ENCODE results near the gene NDUFV1. TPM values are rescaled to one million over a fixed set of nuclear protein-coding genes. Genes with fewer than 3 reads are reported as not detected.

NDUFV1 gene
- total and polyA plus RNA-seq, 9 of the 15 experiments (the other 6 are each of a cell fraction or from before 2014, with no cell fraction given) = 10.8 to 423 (median 209) TPM

- TF ChIP-seq, protein P1, sequence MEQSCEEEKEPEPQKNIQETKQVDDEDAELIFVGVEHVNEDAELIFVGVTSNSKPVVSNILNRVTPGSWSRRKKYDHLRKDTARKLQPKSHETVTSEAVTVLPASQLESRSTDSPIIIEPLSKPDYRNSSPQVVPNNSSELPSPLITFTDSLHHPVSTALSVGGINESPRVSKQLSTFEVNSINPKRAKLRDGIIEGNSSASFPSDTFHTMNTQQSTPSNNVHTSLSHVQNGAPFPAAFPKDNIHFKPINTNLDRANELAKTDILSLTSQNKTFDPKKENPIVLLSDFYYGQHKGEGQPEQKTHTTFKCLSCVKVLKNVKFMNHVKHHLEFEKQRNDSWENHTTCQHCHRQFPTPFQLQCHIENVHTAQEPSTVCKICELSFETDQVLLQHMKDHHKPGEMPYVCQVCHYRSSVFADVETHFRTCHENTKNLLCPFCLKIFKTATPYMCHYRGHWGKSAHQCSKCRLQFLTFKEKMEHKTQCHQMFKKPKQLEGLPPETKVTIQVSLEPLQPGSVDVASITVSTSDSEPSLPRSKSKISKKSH (CRISPR knock-in tag; IDR thresholded peaks at IDR 0.05) = no peak
- TF ChIP-seq MEIS2 (IDR thresholded peaks at IDR 0.05; ENCODE audit: partially characterized antibody) (no peak), ZNF12 (CRISPR knock-in tag; IDR thresholded peaks at IDR 0.05) (no peak), ZNF398 (CRISPR knock-in tag; IDR thresholded peaks at IDR 0.05) (no peak), RFX5 (IDR thresholded peaks at IDR 0.05; ENCODE audit: low read depth, low read length) (no peak), CBX1 (IDR thresholded peaks at IDR 0.05; ENCODE audit: low read depth) (no peak), TAL1 (IDR thresholded peaks at IDR 0.05) (peak; percentile 50; the same call in 1 of the 2 replicates), ZNF23 (CRISPR knock-in tag; IDR thresholded peaks at IDR 0.05) (no peak), ZNF347 (CRISPR knock-in tag; IDR thresholded peaks at IDR 0.05; ENCODE audit: low read depth) (no peak), MXD1 (CRISPR knock-in tag; IDR thresholded peaks at IDR 0.05; ENCODE audit: borderline replicate concordance, poor library complexity, severe bottlenecking) (no peak), ZNF175 (CRISPR knock-in tag; IDR thresholded peaks at IDR 0.05; ENCODE audit: low read depth) (no peak), MCM3 (IDR thresholded peaks at IDR 0.05) (no peak), ILK (tag; IDR thresholded peaks at IDR 0.05; ENCODE audit: borderline replicate concordance, low read depth) (no peak), PRMT5 (CRISPR knock-in tag; IDR thresholded peaks at IDR 0.05) (no peak), NCOA4 (IDR thresholded peaks at IDR 0.05; ENCODE audit: partially characterized antibody) (no peak), NCOR1 (IDR thresholded peaks at IDR 0.05) (peak; percentile 23; the same call in 1 of the 2 replicates), KAT2B (IDR thresholded peaks at IDR 0.05; ENCODE audit: low read depth, low read length) (no peak)
- TF ChIP-seq, protein P2, sequence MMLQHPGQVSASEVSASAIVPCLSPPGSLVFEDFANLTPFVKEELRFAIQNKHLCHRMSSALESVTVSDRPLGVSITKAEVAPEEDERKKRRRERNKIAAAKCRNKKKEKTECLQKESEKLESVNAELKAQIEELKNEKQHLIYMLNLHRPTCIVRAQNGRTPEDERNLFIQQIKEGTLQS (IDR thresholded peaks at IDR 0.05) = peak; percentile 96
- TF ChIP-seq, protein P2 (CRISPR knock-in tag; conservative IDR thresholded peaks at IDR 0.05) = peak; percentile 86
- TF ChIP-seq, protein P3, sequence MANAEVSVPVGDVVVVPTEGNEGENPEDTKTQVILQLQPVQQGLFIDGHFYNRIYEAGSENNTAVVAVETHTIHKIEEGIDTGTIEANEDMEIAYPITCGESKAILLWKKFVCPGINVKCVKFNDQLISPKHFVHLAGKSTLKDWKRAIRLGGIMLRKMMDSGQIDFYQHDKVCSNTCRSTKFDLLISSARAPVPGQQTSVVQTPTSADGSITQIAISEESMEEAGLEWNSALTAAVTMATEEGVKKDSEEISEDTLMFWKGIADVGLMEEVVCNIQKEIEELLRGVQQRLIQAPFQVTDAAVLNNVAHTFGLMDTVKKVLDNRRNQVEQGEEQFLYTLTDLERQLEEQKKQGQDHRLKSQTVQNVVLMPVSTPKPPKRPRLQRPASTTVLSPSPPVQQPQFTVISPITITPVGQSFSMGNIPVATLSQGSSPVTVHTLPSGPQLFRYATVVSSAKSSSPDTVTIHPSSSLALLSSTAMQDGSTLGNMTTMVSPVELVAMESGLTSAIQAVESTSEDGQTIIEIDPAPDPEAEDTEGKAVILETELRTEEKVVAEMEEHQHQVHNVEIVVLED (CRISPR knock-in tag; IDR thresholded peaks at IDR 0.05) = no peak
- TF ChIP-seq, protein P4, sequence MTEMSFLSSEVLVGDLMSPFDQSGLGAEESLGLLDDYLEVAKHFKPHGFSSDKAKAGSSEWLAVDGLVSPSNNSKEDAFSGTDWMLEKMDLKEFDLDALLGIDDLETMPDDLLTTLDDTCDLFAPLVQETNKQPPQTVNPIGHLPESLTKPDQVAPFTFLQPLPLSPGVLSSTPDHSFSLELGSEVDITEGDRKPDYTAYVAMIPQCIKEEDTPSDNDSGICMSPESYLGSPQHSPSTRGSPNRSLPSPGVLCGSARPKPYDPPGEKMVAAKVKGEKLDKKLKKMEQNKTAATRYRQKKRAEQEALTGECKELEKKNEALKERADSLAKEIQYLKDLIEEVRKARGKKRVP (CRISPR knock-in tag; IDR thresholded peaks at IDR 0.05) = no peak
Observed at GRCh38 chr11:67572747-67573419, 33.9 kb upstream of the NDUFV1 start (continued).
